CD1c-positive myeloid dendritic cell (primary cell): ENCODE measurements around the gene TDG.
"Not testable (repeated sequence)": the region's sequence is repeated elsewhere in the genome, so short reads cannot be mapped to it uniquely, and the experiment has no call there.

Source experiments
- DNase-seq: peaks from one replicate; pipeline ENCODE4 v3.0.0-alpha.2; 2016; ENCODE audit errors: extremely low spot score

Gene TDG

GRCh38 chr12:103960616-103961227, 5.0 kb upstream of the TDG start:
- no peak for DNase-seq

GRCh38 chr12:103962493-103962892, 3.2 kb upstream of the TDG start:
- no peak for DNase-seq

DNA sequence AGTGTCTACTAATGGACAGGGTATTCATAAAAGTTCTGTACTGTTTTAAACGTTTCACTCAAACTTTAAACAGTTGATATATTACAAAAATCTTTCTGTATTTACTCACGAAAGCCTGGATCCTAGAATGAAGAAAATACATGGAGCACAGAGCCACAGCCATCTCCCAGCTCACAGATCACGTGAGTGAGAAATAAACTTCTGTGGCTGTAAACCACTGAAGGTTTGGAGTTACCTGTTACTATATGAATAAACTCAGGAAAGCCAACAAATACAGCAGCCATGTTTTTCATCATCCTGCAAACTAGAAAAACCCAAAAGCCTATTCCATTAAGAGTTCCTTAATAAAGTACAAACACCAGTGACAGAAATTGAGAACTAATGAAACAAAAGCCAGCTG, 867 bp upstream of the TDG start:
- DNase-seq: no peak

GRCh38 chr12:103965255-103965589, 450 bp upstream of the TDG start:
- no peak for DNase-seq

DNA sequence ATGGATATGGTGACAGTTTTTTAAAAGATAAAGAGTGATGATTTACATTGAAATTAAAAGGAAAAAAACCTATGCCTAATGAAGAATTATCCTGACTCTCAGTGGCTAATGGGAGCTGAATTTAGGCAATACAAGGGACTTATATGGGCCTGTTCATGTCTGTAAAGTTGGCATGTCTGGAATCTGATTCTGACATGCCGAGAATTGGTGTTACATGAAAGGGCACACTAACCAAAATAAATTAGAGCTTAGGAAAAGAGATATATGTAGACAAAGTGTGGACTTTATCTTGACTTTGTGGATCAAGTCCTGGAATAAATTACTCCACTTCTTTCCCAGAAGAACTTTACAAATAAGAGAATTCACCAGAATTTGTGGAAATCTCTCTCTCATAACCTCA, 1.1 kb downstream of the TDG start:
- DNase-seq: no peak

- DNase-seq: no peak
Measured at GRCh38 chr12:103969391-103969790, 3.7 kb downstream of the TDG start.

DNA sequence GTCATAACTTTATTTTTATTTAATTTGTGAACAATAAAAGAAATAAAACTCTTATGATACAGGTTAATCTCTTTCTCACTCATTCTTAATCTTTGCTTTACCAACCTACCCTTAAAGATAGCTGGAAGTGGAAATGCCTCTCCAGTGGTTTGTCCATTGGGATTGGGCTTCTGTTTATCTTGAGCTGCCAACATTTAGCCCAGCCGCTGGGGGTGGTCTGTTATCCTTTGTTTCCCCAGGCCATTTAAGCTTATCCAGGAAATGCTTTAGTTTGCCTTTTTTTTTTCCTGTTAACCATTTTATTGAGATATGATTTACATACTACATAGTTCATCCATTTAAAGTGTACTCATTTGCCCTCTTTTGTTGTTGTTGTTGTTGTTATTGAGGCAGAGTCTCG, 8.2 kb downstream of the TDG start:
- no peak for DNase-seq

- DNase-seq: no peak
Measured at GRCh38 chr12:103975368-103975767, 9.7 kb downstream of the TDG start.

DNA sequence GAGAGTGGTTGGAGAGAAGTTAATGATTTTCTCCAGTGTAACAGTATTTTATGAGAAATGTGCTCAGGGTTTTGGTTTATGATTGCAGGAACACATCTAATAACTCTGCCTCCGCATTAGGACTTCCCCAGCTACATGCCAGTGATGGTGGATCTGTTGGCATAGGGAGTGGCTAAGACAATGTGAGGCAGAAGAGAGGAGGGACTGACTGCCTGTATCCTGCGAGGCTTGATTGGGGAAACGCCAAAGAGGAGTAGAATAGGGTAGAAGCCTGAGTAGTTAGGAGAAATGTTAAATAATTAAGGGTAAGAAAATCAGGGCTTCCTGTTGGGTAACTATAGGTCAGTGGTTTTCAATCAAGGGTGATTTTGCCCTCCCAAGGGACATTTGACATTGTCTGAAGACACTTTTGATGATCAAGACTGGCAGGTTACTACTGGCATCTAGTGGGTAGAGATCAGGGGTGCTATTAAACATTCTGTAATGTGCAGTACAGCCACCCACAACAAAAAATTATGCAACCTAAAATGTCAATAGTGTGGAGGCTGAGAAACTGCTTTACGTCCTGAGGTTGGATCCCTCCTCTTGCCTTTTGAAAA, 12.8 kb downstream of the TDG start:
- no peak for DNase-seq

- no peak for DNase-seq
Measured at GRCh38 chr12:103986829-103987228, 21.2 kb downstream of the TDG start.

- DNase-seq: no peak
Measured at GRCh38 chr12:103994235-103994634, 28.6 kb downstream of the TDG start.

DNA sequence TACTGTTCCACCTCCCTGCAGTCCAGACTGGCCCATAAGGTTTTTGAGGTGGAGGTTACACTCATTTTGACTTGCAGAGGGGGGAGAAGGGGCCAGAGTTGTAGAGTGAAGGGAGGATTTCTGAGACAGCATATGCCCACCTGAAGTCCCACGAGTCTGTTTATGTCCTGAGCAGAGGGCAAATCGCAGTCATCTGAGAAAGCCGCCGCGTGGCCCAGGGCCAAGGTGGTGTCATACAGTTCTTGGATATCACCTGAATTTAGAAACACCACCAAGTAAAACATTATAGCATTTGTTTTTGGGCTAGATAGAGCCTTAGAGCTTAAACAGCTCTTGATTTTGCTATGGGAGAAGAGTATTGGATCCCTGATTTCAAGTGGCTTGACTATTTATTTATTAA, 30.9 kb downstream of the TDG start:
- DNase-seq: no peak

DNA sequence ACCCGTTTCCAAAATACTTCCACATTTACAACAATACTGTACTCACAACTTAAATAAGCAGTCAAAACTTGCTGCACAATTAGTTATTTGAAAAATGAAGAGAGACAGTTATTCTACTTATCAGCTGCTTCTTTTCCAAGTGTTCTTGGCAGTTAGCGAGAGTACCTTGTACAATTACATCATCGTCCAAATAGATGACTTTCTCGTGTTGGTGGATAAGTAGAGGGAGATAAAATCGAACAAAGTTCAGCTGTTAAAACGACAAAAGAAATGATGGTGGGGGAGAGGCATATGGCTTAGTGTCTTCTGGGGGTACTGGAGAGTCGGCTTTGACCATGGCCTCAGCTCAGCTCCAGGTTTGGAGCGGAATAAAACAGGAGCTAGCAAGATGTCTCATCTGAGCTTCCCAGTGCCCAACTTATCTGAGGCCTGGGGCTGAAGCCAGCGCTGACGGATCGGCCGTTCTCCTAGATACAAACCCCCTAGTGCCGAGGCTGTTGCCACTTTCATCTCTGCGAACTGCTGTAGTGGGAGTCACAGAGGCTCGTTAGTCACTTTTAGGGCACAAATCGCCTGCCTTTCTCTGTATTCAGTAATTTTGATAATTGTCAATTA, 31.7 kb downstream of the TDG start:
- no peak for DNase-seq

GRCh38 chr12:103998976-103999375, 33.3 kb downstream of the TDG start:
- no peak for DNase-seq

DNA sequence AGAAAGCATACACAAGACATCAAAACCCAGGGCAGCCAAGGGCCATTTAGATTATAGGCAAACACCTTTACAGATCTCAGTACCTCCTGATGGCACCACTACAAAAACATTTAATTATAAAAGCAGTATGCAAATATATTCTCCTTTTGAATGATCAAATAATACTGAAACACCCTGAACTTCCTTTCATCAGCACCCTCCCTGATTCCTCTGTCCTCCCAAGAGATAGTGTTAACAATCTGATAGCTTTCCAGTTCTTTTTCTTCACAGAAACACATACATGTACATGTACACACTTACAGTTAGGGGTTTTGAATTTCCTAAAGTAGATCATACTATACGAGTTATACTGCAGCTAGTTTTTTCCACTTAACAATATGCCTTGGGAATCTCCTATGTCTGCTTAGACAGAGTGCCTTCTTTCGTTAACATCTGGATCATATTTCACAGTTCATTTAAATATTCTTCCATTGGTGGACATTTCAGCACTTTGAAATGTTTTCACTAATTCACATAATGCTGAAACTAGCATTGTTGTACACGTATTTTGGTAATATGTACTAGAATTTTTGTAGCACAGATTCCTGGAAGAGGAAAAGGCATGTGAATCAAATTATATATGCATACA, 35.2 kb downstream of the TDG start:
- no peak for DNase-seq

GRCh38 chr12:104002686-104003085, 37.0 kb downstream of the TDG start:
- DNase-seq: no peak

DNA sequence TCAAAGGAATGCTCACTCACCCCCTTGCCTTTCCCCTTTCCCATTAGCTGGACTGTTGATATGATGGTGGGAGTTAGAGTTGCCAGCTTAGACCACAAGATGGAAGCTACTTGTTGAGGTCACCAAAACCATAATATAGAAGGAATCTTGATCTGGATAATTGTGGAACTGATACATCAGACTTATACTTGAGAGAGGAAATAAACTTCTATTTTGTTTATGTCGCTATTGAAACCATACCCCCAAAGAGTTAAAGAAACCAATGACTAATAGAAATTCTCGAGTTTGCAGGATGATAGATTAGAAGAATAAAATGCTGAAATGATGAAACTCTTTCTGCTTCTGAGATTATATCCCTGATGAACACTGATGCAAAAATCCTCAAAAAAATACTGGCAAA, 37.9 kb downstream of the TDG start:
- no peak for DNase-seq

- DNase-seq: no peak
Measured at GRCh38 chr12:104006929-104007328, 41.3 kb downstream of the TDG start.

DNA sequence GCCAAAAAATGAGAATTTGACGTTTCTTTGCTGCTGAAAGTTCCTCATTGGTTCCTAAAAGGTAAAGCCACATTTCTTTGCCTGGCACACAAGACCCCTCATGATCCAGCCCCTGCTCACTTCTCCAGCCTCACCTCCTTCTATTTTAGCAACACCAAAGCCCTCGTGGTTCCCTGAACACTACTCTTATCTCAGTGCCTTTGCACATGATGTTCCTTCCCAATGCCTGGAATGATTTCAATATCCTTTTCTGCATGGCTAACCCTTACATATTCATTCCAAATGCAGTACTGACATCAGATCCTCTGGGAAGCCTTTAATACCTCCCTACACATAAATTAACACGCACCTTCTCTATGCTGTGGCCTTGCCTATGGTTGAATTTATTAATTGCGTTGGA, 44.4 kb downstream of the TDG start:
- no peak for DNase-seq

- DNase-seq: no peak
Measured at GRCh38 chr12:104010606-104011169, 45.0 kb downstream of the TDG start.

- no peak for DNase-seq
Measured at GRCh38 chr12:104011253-104011652, 45.6 kb downstream of the TDG start.

GRCh38 chr12:104012331-104012730, 46.7 kb downstream of the TDG start:
- DNase-seq: no peak

GRCh38 chr12:104021862-104022261, 56.2 kb downstream of the TDG start:
- DNase-seq: not testable (repeated sequence)
